Hematopoietic multipotent progenitor cell treated with erythropoietin and hydrocortisone succinate and interleukin-3 and kit ligand, for 4 days (in vitro differentiated cells): ENCODE data around the gene ZNF565.
"Not testable (repeated sequence)": the region's sequence is repeated elsewhere in the genome, so short reads cannot be mapped to it uniquely, and the experiment has no call there.

Source experiments
- DNase-seq: peaks from one replicate; pipeline ENCODE4 v3.0.0-alpha.2; 2015

ZNF565 gene

GRCh38 chr19:36214386-36215275, at the start of gene ZNF565, which contains the start of gene ZNF146:
Gene ZNF565, minus strand, starts transcription at chr19:36214665. Its CDS starts 12,680 bp downstream, at chr19:36201985.
Gene ZNF146, plus strand, starts transcription at chr19:36215106. Its CDS starts 21,335 bp downstream, at chr19:36236441.
- peak; percentile 100 for DNase-seq

DNA sequence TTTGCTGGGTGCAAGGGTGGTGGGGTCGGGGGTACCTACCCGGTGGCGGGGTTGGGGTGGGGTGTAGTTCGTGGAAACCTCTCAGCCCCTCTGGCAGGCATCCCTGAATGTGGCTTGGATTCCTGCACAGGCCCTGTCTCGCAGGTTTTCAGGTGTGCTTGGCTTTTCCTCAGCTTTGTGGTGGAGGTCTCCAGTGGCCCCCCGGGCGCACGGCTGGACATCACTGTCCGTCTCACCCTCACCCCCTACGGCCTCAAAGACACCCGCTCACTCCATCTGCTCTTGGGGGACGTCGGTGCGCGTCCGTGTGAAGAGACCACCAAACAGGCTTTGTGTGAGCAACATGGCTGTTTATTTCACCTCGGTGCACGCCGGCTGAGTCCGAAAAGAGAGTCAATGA, 44.7 kb upstream of the ZNF565 start:
- DNase-seq: no peak

GRCh38 chr19:36258028-36258875, 43.8 kb upstream of the ZNF565 start:
- DNase-seq: no peak

- DNase-seq: no peak
Observed at GRCh38 chr19:36257520-36257876, 43.0 kb upstream of the ZNF565 start.

- no peak for DNase-seq
Observed at GRCh38 chr19:36256853-36257519, 42.5 kb upstream of the ZNF565 start.

DNA sequence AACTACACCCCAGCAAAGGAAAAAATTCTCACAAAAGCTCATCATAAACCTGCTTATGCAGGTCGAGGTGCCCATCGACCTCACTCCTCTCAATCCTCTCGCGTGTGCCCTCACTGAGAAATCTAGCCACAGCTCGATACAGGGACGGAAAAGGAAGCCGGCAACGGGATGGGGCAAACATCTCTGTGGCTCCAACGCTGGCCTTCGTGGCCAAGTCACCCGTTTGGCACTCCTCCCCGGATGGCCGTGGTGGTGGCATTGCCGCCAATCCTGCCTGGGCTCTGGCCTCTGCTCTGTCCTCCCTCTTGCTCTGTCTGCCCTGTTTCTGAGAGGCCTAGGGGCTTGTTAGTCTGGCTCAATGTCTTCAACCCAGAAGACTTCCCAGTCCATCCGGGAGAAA, 41.6 kb upstream of the ZNF565 start:
- DNase-seq: no peak

DNA sequence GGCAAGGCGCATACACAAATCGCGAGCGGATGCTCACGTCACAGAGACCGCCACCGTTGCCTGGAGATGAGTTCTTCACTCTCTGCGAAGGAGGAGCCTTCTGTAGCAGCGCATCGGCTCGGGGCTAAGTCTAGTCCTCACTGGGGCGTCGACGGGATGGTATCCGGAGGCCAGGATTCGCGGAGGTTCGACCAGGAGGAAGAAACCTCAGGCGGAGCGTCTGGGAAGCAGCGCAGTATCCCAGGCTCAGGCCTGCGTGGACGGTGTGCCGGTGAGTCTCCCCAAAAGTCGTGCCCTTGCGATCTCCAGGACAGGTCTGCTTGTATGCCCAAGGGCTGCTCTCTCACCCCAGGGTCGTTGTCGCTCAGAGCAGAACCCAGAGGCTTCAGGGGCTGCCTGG, 40.9 kb upstream of the ZNF565 start:
- no peak for DNase-seq

- DNase-seq: no peak
Observed at GRCh38 chr19:36254848-36255247, 40.4 kb upstream of the ZNF565 start.

DNA sequence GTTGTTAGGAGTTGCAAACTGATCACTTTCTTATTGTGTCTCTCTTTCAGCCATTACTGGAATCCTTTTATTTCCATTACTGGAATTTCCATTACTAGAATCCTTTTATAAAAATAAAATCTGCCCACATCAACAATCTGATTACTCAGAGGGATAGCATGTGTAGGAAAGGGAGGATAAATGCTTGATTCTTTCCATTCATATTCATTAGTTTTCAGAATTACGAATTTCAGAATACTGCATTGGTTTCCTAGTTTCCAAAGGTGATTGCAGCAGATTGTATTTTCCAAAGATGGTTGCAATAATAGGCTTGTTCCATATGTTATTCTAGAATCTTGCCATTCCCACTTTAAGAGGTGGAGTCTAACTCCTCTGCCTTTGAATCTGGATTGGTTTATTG, 37.6 kb upstream of the ZNF565 start:
- no peak for DNase-seq

DNA sequence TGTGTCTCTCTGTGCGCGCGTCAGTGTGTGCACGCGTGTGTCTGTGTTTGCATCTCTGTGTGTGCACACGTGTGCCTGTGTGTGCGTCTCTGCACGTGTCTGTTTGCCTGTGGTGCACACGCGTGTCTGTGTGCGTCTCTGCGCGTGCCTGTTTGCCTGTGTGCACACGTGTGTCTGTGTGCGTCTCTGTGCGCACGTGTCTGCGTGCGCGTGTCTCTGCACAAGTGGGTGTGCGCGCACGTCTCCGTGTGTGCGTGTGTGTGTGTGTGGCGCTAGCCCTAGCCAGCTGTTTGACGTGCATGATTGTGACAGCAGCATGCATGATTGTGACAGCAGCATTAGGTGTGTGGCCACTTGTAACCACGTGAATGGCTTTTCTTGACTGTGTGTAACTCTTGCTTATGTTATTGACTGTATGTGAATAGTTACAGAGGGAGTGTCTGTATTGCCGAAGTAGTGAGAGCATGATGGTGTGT, 31.6 kb upstream of the ZNF565 start:
- peak; percentile 25 for DNase-seq

DNA sequence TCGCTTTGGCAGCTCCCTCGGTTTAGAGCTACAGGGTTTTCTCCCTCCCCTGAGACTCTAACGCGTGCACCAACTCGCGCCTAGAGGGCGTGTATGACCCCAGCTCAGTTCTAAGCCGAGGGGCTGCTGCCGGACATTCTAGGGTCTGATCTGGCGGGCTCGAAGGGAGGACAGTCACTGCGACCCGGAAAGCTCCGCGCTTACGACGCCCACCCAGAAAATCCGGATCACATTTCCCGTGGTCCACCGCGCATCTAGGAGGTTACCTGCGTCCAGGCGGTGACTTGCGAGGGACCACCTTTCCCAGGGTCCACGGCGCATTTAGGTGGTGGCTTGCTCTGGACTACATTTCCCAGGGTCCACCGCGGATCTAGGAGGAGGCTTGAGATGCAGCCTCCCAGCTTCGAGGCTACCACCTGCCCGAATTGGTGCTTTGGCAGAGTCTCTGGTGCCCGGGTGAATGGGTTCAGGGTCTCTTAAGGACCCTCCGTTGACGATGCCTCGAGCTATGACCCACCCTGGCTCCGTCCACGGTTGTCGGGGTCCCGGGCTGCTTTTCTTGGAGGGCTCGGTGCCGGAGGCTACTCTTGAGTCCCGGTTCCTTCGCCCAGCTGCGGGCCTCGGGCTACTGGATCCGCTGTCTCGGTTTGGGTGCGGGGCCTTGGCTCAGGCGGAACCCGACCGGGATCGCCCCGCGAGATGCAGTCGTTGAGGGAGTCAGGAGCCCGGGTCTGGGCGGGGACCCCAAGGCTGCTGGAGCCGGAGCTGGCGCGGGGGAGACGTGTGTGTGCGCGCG, 30.9 kb upstream of the ZNF565 start:
- DNase-seq: no peak

DNA sequence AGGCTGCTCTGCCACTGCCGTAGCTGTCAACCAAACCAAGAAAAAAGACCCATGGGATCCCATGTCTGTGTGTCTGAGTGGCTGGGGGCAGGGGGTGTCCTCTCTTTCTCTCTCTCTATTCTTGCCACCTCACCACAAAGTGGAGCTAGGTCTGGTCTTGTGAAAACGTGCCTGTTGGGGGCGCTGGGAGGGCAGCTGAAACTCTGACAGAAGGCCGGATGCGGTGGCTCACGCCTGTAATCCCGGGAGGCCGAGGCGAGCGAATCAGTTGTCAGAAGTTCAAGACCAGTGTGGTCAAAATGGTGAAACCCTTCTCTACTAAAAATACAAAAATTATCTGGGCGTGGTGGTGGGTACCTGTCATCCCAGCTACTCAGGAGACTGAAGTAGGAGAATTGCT, 29.6 kb upstream of the ZNF565 start:
- no peak for DNase-seq

DNA sequence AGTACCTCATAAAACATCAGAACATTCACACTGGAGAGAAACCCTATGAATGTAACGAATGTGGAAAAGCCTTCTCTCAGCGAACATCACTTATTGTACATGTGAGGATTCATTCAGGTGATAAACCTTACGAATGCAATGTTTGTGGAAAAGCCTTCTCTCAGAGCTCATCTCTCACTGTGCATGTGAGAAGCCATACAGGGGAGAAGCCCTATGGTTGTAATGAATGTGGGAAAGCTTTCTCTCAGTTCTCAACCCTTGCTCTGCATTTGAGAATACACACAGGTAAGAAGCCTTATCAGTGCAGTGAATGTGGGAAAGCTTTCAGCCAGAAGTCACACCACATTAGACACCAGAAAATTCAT, 22.5 kb upstream of the ZNF565 start:
- no peak for DNase-seq

DNA sequence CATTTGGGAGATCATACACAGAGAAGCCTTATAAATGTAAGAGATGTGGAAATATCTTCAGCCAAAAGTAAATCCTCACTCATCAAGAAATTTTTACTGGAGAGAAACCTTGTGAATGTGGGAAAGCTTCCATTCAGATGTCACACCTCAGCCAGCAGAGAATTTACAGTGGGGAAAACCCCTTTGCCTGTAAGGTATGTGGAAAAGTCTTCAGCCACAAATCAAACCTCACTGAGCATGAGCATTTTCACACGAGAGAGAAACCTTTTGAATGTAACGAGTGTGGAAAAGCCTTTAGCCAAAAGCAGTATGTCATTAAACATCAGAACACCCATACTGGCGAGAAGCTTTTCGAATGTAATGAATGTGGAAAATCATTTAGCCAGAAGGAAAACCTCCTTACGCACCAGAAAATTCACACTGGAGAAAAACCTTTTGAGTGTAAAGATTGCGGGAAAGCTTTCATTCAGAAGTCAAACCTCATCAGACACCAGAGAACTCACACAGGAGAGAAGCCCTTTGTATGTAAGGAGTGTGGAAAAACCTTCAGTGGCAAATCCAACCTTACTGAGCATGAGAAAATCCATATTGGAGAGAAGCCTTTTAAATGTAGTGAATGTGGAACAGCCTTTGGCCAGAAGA, 22.0 kb upstream of the ZNF565 start:
- DNase-seq: no peak

DNA sequence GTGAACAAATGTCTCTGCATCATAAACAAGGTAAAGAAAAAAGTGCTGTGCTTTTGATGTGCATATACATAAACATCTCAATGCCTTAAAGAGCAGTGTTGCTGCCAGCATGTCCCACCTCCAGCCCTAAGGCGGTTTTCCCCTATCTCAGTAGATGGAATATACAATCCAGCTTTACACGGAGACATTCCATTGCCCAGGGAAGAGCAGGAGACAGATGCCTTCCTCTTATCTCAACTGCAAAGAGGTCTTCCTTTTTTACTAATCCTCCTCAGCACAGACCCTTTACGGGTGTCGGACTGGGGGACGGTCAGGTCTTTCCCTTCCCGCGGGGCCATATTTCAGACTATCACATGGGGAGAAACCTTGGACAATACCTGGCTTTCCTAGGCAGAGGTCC, 19.2 kb upstream of the ZNF565 start:
- DNase-seq: not testable (repeated sequence)

- no peak for DNase-seq
Observed at GRCh38 chr19:36225219-36225892, 10.9 kb upstream of the ZNF565 start.

GRCh38 chr19:36222503-36222902, 8.0 kb upstream of the ZNF565 start:
- no peak for DNase-seq

DNA sequence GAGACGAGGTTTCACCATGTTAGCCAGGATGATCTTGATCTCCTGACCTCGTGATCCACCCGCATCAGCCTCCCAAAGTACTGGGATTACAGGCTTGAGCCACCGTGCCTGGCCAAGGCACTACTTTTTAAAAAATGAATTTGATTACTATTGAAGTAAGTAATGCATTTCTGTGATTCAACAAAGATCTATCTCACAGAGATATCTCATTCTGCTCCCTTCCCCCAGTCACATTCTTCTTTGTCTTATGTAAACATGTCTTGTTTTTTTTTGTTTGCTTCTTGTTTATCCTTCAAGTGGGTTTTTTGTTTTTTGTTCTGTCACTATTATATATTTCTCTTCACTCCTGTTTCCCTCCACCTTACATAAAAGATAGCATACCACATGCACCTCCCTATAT, 7.0 kb upstream of the ZNF565 start:
- DNase-seq: no peak

GRCh38 chr19:36215276-36216123, 1.0 kb upstream of the ZNF565 start:
- peak; percentile 63 for DNase-seq

DNA sequence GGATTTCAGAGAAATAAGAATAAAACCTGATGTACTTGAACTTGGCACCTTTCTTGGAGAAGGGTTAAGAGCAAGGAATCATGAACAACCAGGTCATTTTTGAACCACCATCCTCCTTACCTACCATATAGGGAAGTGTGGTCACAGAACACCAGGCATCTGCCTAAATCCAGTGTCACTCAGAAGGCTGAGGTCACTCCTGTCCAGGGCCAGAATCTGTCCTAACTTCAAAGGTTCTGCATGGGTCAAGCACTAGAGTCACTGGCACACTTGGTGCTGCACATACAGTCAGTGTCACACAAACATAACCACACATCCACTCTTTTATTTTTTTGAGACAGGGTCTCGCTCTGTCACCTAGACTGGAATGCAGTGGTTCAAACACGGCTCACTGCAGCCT, 1.6 kb downstream of the ZNF565 start:
- no peak for DNase-seq
